GM19372 (cell line): ENCODE results near the gene MMP2.

Source experiments
- ATAC-seq: cut with Tn5 transposase; IDR thresholded peaks from one replicate; pipeline ENCODE4 v1.9.1; 2021; ENCODE audit warnings: mild to moderate bottlenecking, low read depth, moderate library complexity; ENCODE audit not compliant: unreplicated experiment

MMP2 gene

GRCh38 chr16:55468352-55468990 is 10.5 kb upstream of the MMP2 start:
- ATAC-seq = no peak

- no peak for ATAC-seq
Measured at GRCh38 chr16:55469821-55470532, 9.0 kb upstream of the MMP2 start.

GRCh38 chr16:55470533-55471371 is 8.2 kb upstream of the MMP2 start:
- ATAC-seq = no peak

GRCh38 chr16:55471448-55472097 is 7.4 kb upstream of the MMP2 start:
- ATAC-seq = no peak

GRCh38 chr16:55473587-55473986 is 5.4 kb upstream of the MMP2 start:
- no peak for ATAC-seq

- no peak for ATAC-seq
Measured at GRCh38 chr16:55474821-55475220, 4.2 kb upstream of the MMP2 start.

- ATAC-seq = no peak
Measured at GRCh38 chr16:55475919-55476318, 3.1 kb upstream of the MMP2 start.

GRCh38 chr16:55476625-55477533 is 2.1 kb upstream of the MMP2 start:
- no peak for ATAC-seq

GRCh38 chr16:55477736-55478135 is 1.3 kb upstream of the MMP2 start:
- no peak for ATAC-seq

- no peak for ATAC-seq
Measured at GRCh38 chr16:55479430-55480140, 587 bp downstream of the MMP2 start.

GRCh38 chr16:55480228-55480655 is 1.2 kb downstream of the MMP2 start:
- ATAC-seq = no peak

GRCh38 chr16:55481023-55481422 is 2.0 kb downstream of the MMP2 start:
- no peak for ATAC-seq

GRCh38 chr16:55482056-55482455 is 3.1 kb downstream of the MMP2 start:
- ATAC-seq = no peak

GRCh38 chr16:55487048-55487803 is 8.2 kb downstream of the MMP2 start:
- no peak for ATAC-seq

- ATAC-seq = no peak
Measured at GRCh38 chr16:55488306-55488705, 9.3 kb downstream of the MMP2 start.

GRCh38 chr16:55489119-55489955 is 10.3 kb downstream of the MMP2 start:
- ATAC-seq = no peak

- ATAC-seq = no peak
Measured at GRCh38 chr16:55489956-55490265, 10.9 kb downstream of the MMP2 start.

GRCh38 chr16:55490301-55490700 is 11.3 kb downstream of the MMP2 start:
- ATAC-seq = no peak
